NT2/D1 (cell line): ENCODE data around the gene ARAF.

Experiments used
- SUZ12 ChIP-seq: IDR thresholded peaks from 2 replicates; pipeline ENCODE4 v1.6.1; 2011; ENCODE audit not compliant: insufficient read length, insufficient read depth; ENCODE audit errors: extremely low read depth
- YY1 ChIP-seq: IDR thresholded peaks from 2 replicates; pipeline ENCODE4 v1.6.1; 2011; ENCODE audit not compliant: insufficient read length, insufficient read depth
- ZNF274 ChIP-seq: IDR thresholded peaks from 2 replicates; pipeline ENCODE4 v1.6.1; 2011; ENCODE audit warnings: mild to moderate bottlenecking, low read depth, low read length

DNA sequence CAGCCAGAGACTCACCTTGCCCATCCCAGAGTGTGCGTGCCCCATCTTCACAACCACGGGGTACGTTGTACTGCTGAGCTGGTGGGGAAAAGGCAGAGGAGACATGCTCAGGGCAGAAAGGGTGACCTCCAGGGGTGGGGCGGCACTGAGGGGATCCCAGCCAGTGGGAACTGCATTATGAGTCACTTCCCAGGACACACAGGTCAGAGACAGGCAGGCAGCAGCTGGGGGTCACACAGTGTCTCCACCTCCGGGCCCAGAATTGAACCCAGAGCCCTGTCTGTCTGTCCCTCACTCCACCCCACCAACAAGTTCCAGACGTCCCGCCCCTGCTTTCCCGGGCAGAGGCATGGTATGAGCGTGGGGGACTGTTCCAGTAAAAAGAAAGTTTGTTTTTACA, 16.4 kb downstream of the ARAF start:
- TF ChIP-seq ZNF274 = no peak
- no peak for TF ChIP-seq YY1
- no peak for TF ChIP-seq SUZ12
